Fibroblast of lung (primary cell): ENCODE data around the gene TUBB1. TPM values are rescaled to one million over a fixed set of nuclear protein-coding genes. Genes with fewer than 3 reads are reported as not detected.

ENCODE experiments used
- DNase-seq, 2 donors: peaks; one replicate each; pipeline versions ENCODE4 v3.0.0 to v3.0.0-alpha.2; 2010; ENCODE audit warnings: low read depth in 2 of 2
- H2AFZ ChIP-seq: 2 replicates; pipeline ENCODE4 v1.5.1; 2012; ENCODE audit warnings: low read length, control low read depth, inconsistent platforms
- H3K27ac ChIP-seq: 2 replicates; pipeline ENCODE4 v1.5.1; 2011; ENCODE audit warnings: low read length, control low read depth; ENCODE audit not compliant: insufficient read depth
- H3K27me3 ChIP-seq: 2 replicates; pipeline ENCODE4 v1.5.1; 2011; ENCODE audit warnings: mild to moderate bottlenecking, low read length; ENCODE audit not compliant: control insufficient read depth, insufficient read depth
- H3K36me3 ChIP-seq: 2 replicates; pipeline ENCODE4 v1.5.1; 2011; ENCODE audit warnings: low read length; ENCODE audit not compliant: control insufficient read depth, insufficient read depth
- H3K4me1 ChIP-seq: 2 replicates; pipeline ENCODE4 v1.5.1; 2011; ENCODE audit warnings: low read length; ENCODE audit not compliant: control insufficient read depth, insufficient read depth; ENCODE audit errors: extremely low read depth
- H3K4me2 ChIP-seq: 2 replicates; pipeline ENCODE4 v1.5.1; 2011; ENCODE audit warnings: low read length, control low read depth; ENCODE audit not compliant: insufficient read depth; ENCODE audit errors: extremely low read depth
- H3K4me3 ChIP-seq, 4 experiments: fragments of 200-600 bp in 1 of 4; sonication (generic) in 1 of 4; replicated peaks in 1 of 4; 2 replicates each; pipeline ENCODE4 v1.5.1; 2011 to 2016; ENCODE audit warnings: low read length in 4 of 4, low read depth in 3 of 4, mild to moderate bottlenecking in 3 of 4, control low read depth in 2 of 4, inconsistent platforms in 1 of 4, mixed read lengths in 1 of 4; ENCODE audit not compliant: insufficient read depth in 1 of 4; ENCODE audit errors: control extremely low read depth in 1 of 4
- H3K79me2 ChIP-seq: 2 replicates; pipeline ENCODE4 v1.5.1; 2012; ENCODE audit warnings: mild to moderate bottlenecking, low read length, inconsistent platforms; ENCODE audit not compliant: control insufficient read depth, insufficient read depth
- H3K9ac ChIP-seq: 2 replicates; pipeline ENCODE4 v1.5.1; 2011; ENCODE audit warnings: mild to moderate bottlenecking, low read length, control low read depth; ENCODE audit not compliant: insufficient read depth
- H3K9me3 ChIP-seq: 2 replicates; pipeline ENCODE4 v1.5.1; 2012; ENCODE audit warnings: low read depth, low read length; ENCODE audit not compliant: control insufficient read depth, insufficient read depth
- H4K20me1 ChIP-seq: 2 replicates; pipeline ENCODE4 v1.5.1; 2011; ENCODE audit warnings: low read length; ENCODE audit not compliant: control insufficient read depth, insufficient read depth; ENCODE audit errors: extremely low read depth
- EZH2 ChIP-seq: IDR thresholded peaks from 2 replicates; pipeline ENCODE4 v1.5.1; 2012; ENCODE audit warnings: low read length, control low read depth, mild to moderate bottlenecking; ENCODE audit errors: missing control alignments
- polyA plus RNA-seq, 2 donors: library from polyadenylated mRNA; depleted of rRNA in 1 of 2; stranded (reverse) in 1 of 2; unstranded in 1 of 2; fragments of >200 nt; gene quantifications; 2 replicates each; pipeline ENCODE4 v1.2.1, GENCODE V29; 2011 to 2012; ENCODE audit warnings: missing spikeins in 1 of 2
- total RNA-seq: library from RNA; depleted of rRNA; stranded (reverse); fragments of >200 nt; gene quantifications from 2 replicates; pipeline ENCODE4 v1.2.1, GENCODE V29; 2014
- TF ChIP-seq, protein P1 (sequence below), 2 donors: IDR thresholded peaks in 1 of 2; conservative IDR thresholded peaks in 1 of 2; 1 replicate in 1 of 2; 2 replicates in 1 of 2; pipeline ENCODE4 v1.5.1; 2011 to 2012; ENCODE audit warnings: low read length in 2 of 2, control low read depth in 1 of 2, inconsistent platforms in 1 of 2, low read depth in 1 of 2, mild to moderate bottlenecking in 1 of 2

TUBB1 gene
- total and polyA plus RNA-seq, 2 donors (not counting 1 experiment from before 2014, with no cell fraction given), result under 0.01 TPM; not detected in 1

GRCh38 chr20:59051666-59052185 lies 32.5 kb downstream of the TUBB1 start:
- H3K27me3 ChIP-seq, result peaks cover 11% of the 10 kb centered on the region
- H3K36me3 ChIP-seq, result no peaks in the 10 kb centered on the region
- no peak overlapping the region for H3K4me2 ChIP-seq
- no peaks in the 10 kb centered on the region for H3K79me2 ChIP-seq
- no peak overlapping the region for H3K9ac ChIP-seq
- no peak overlapping the region for H3K27ac ChIP-seq
- H4K20me1 ChIP-seq, result no peaks in the 10 kb centered on the region
- no peak for TF ChIP-seq EZH2
- TF ChIP-seq, protein P1, sequence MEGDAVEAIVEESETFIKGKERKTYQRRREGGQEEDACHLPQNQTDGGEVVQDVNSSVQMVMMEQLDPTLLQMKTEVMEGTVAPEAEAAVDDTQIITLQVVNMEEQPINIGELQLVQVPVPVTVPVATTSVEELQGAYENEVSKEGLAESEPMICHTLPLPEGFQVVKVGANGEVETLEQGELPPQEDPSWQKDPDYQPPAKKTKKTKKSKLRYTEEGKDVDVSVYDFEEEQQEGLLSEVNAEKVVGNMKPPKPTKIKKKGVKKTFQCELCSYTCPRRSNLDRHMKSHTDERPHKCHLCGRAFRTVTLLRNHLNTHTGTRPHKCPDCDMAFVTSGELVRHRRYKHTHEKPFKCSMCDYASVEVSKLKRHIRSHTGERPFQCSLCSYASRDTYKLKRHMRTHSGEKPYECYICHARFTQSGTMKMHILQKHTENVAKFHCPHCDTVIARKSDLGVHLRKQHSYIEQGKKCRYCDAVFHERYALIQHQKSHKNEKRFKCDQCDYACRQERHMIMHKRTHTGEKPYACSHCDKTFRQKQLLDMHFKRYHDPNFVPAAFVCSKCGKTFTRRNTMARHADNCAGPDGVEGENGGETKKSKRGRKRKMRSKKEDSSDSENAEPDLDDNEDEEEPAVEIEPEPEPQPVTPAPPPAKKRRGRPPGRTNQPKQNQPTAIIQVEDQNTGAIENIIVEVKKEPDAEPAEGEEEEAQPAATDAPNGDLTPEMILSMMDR (conservative IDR thresholded peaks at IDR 0.05 in 1 of 2, IDR thresholded peaks at IDR 0.05 in 1 of 2; ENCODE audit: low read depth in 1 of 2, low read length in 2 of 2), result no peak
- H3K9me3 ChIP-seq, result no peaks in the 10 kb centered on the region
- H2AFZ ChIP-seq, result no peak overlapping the region
- DNase-seq, result no peak
- H3K4me1 ChIP-seq, result peaks cover 2% of the 10 kb centered on the region
- no peak overlapping the region for H3K4me3 ChIP-seq

DNA sequence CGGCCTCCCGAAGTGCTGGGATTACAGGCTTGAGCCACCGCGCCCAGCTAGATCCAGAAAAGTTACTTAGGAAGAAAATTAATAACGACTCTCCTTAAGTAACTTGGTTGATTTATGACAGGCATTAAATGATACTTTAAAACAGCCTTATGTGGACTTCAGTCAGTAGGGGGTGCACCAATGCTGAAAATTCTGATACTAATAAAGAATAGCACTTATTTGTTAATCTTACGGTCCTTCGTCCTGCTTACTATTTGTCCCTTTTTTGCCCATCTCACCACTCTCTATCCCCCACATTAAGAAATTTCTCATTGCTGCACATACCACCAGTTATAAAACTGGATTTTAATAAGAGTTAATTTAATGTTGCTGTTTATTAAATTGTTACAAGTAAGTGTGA lies 36.1 kb downstream of the TUBB1 start:
- Histone ChIP-seq H3K9ac (no peak overlapping the region), H4K20me1 (no peaks in the 10 kb centered on the region), H3K27me3 (peaks cover 5% of the 10 kb centered on the region), H3K4me3 (no peak overlapping the region), H3K9me3 (no peaks in the 10 kb centered on the region), H3K79me2 (no peaks in the 10 kb centered on the region), H3K4me1 (no peaks in the 10 kb centered on the region), H2AFZ (no peak overlapping the region), H3K27ac (no peak overlapping the region), H3K4me2 (no peak overlapping the region), H3K36me3 (no peaks in the 10 kb centered on the region)
- peak in 1 of 2 donors; percentile 47 for DNase-seq
- TF ChIP-seq, protein P1 (conservative IDR thresholded peaks at IDR 0.05 in 1 of 2, IDR thresholded peaks at IDR 0.05 in 1 of 2; ENCODE audit: low read depth in 1 of 2, low read length in 2 of 2), result peak; percentile 38 to 62
- no peak for TF ChIP-seq EZH2

DNA sequence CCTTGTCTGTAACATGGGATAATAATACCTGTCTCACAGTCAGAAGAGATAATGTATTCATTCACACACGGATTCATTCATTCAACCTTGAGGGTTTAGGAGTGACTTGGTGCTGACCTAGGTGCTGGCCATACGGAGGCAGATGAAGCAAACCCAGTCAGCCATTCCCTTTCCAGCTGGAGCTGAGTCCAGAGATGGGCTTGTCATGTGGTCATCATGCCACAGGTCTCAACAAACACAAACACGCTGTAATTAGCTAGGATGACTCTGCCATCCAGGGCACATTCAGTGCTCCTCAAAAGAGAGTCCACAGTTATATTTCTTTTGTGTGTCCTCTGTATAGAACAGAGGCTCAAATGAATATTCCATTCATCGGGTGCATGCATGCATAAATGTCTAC lies 42.9 kb downstream of the TUBB1 start:
- H3K9me3 ChIP-seq, result no peaks in the 10 kb centered on the region
- no peaks in the 10 kb centered on the region for H3K36me3 ChIP-seq
- TF ChIP-seq, protein P1 (conservative IDR thresholded peaks at IDR 0.05 in 1 of 2, IDR thresholded peaks at IDR 0.05 in 1 of 2; ENCODE audit: low read depth in 1 of 2, low read length in 2 of 2), result no peak
- TF ChIP-seq EZH2, result no peak
- no peaks in the 10 kb centered on the region for H3K79me2 ChIP-seq
- H3K4me2 ChIP-seq, result no peak overlapping the region
- peaks cover 3% of the 10 kb centered on the region for H3K4me1 ChIP-seq
- H3K27ac ChIP-seq, result no peak overlapping the region
- H3K27me3 ChIP-seq, result peaks cover 2% of the 10 kb centered on the region
- no peaks in the 10 kb centered on the region for H4K20me1 ChIP-seq
- no peak overlapping the region for H3K9ac ChIP-seq
- no peak for DNase-seq
- H3K4me3 ChIP-seq, result no peak overlapping the region
- no peak overlapping the region for H2AFZ ChIP-seq
